GM19099 (cell line): ENCODE data around the gene ALG2.

Experiments used
- POLR2A ChIP-seq: IDR thresholded peaks from 3 replicates; pipeline ENCODE4 v1.6.1; 2011; ENCODE audit warnings: low read depth; ENCODE audit not compliant: insufficient read length; ENCODE audit errors: extremely low read depth

The ALG2 gene

GRCh38 chr9:99172124-99173091 lies 49.3 kb downstream of the ALG2 start:
- TF ChIP-seq POLR2A, result no peak

- no peak for TF ChIP-seq POLR2A
Measured at GRCh38 chr9:99171225-99172123, 50.3 kb downstream of the ALG2 start.

GRCh38 chr9:99169982-99170761 lies 51.6 kb downstream of the ALG2 start:
- no peak for TF ChIP-seq POLR2A

GRCh38 chr9:99169086-99169485 lies 52.7 kb downstream of the ALG2 start:
- TF ChIP-seq POLR2A, result no peak

- TF ChIP-seq POLR2A, result no peak
Measured at GRCh38 chr9:99167694-99168093, 54.0 kb downstream of the ALG2 start.

GRCh38 chr9:99167119-99167518 lies 54.6 kb downstream of the ALG2 start:
- no peak for TF ChIP-seq POLR2A
